Measurements from ENCODE around the gene PTGER4.

- TF ChIP-seq POLR2A (IDR thresholded peaks at IDR 0.05; ENCODE audit: low read depth, low read length) (no peak), POLR2AphosphoS5 (IDR thresholded peaks at IDR 0.05; ENCODE audit: low read depth, low read length) (no peak), TAF1 (IDR thresholded peaks at IDR 0.05; ENCODE audit: borderline replicate concordance, low read depth, low read length) (no peak)
Observed at GRCh38 chr5:40655138-40655537, 24.6 kb upstream of the PTGER4 start.

All from GM12892 (cell line).